GM18858 (cell line): ENCODE data around the gene RENBP.

Experiments used
- ATAC-seq: cut with Tn5 transposase; IDR thresholded peaks from one replicate; pipeline ENCODE4 v1.9.1; 2021; ENCODE audit not compliant: unreplicated experiment

Gene RENBP

GRCh38 chrX:153954558-153955227 lies 10.2 kb upstream of the RENBP start:
- no peak for ATAC-seq

GRCh38 chrX:153953892-153954557 lies 9.6 kb upstream of the RENBP start:
- no peak for ATAC-seq

- no peak for ATAC-seq
Measured at GRCh38 chrX:153953342-153953830, 8.9 kb upstream of the RENBP start.

- ATAC-seq, result no peak
Measured at GRCh38 chrX:153952373-153953026, 8.1 kb upstream of the RENBP start.

GRCh38 chrX:153951683-153952372 lies 7.4 kb upstream of the RENBP start:
- ATAC-seq, result no peak

- ATAC-seq, result no peak
Measured at GRCh38 chrX:153950127-153950526, 5.7 kb upstream of the RENBP start.

- ATAC-seq, result no peak
Measured at GRCh38 chrX:153948847-153949805, 4.7 kb upstream of the RENBP start.

GRCh38 chrX:153948002-153948466 lies 3.6 kb upstream of the RENBP start:
- no peak for ATAC-seq

GRCh38 chrX:153947009-153947769 lies 2.7 kb upstream of the RENBP start:
- peak; percentile 85 for ATAC-seq

GRCh38 chrX:153945956-153946943 lies 1.8 kb upstream of the RENBP start:
- no peak for ATAC-seq

- ATAC-seq, result no peak
Measured at GRCh38 chrX:153944800-153945150, 332 bp upstream of the RENBP start.

GRCh38 chrX:153941336-153942252 lies 2.8 kb downstream of the RENBP start:
- ATAC-seq, result no peak

GRCh38 chrX:153939573-153939972 lies 4.9 kb downstream of the RENBP start:
- ATAC-seq, result no peak

GRCh38 chrX:153938226-153938786 lies 6.1 kb downstream of the RENBP start:
- ATAC-seq, result no peak

- no peak for ATAC-seq
Measured at GRCh38 chrX:153937056-153937455, 7.4 kb downstream of the RENBP start.

GRCh38 chrX:153935326-153935851 lies 9.1 kb downstream of the RENBP start:
- no peak for ATAC-seq
